Neural crest cell (in vitro differentiated cells): Measurements from ENCODE around the gene PLIN3. TPM values are rescaled to one million over a fixed set of nuclear protein-coding genes. Genes with fewer than 3 reads are reported as not detected.

Source experiments
- DNase-seq: peaks from one replicate; pipeline ENCODE4 v3.0.0; 2021; ENCODE audit warnings: low read depth, mixed read lengths, low spot score
- H3K27ac Mint-ChIP-seq: one replicate; pipeline ENCODE4 v1.8.0; 2021; ENCODE audit warnings: mild to moderate bottlenecking, mixed read lengths; ENCODE audit not compliant: unreplicated experiment
- H3K27me3 Mint-ChIP-seq: 2 replicates; pipeline ENCODE4 v1.8.0; 2021; ENCODE audit warnings: low read depth, mild to moderate bottlenecking, mixed read lengths
- H3K36me3 Mint-ChIP-seq: 2 replicates; pipeline ENCODE4 v1.8.0; 2021; ENCODE audit warnings: low read depth, mild to moderate bottlenecking, mixed read lengths
- H3K4me1 Mint-ChIP-seq: 2 replicates; pipeline ENCODE4 v1.8.0; 2021; ENCODE audit warnings: mixed read lengths
- H3K4me3 Mint-ChIP-seq: one replicate; pipeline ENCODE4 v1.8.0; 2021; ENCODE audit warnings: mild to moderate bottlenecking, mixed read lengths
- H3K9me3 Mint-ChIP-seq: 2 replicates; pipeline ENCODE4 v1.8.0; 2021; ENCODE audit warnings: mixed read lengths
- CTCF ChIP-seq: fragments of 200-600 bp; sonication (generic); conservative IDR thresholded peaks from 2 replicates; pipeline ENCODE4 v1.5.0; 2021; ENCODE audit warnings: antibody characterized with exemption, mild to moderate bottlenecking
- long read RNA-seq: library from polyadenylated mRNA; unstranded; transcript quantifications from one replicate; pipeline ENCODE4 v2.0.0, GENCODE V29; 2020
- total RNA-seq: library from RNA; stranded (reverse); gene quantifications from 2 replicates; pipeline ENCODE4 v1.2.1, GENCODE V29; 2021

The PLIN3 gene, protein sequence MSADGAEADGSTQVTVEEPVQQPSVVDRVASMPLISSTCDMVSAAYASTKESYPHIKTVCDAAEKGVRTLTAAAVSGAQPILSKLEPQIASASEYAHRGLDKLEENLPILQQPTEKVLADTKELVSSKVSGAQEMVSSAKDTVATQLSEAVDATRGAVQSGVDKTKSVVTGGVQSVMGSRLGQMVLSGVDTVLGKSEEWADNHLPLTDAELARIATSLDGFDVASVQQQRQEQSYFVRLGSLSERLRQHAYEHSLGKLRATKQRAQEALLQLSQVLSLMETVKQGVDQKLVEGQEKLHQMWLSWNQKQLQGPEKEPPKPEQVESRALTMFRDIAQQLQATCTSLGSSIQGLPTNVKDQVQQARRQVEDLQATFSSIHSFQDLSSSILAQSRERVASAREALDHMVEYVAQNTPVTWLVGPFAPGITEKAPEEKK
- total RNA-seq: 40.3 and 42.4 TPM in 2 replicates
- long read RNA-seq, transcript PLIN3-201 (8 exons, 2,333 nt): major isoform, 66 of 78 reads
- long read RNA-seq, partial matches to known transcripts: 8 of 78 reads
- long read RNA-seq, other reads (novel, unspliced or antisense): 2 of 78 reads

GRCh38 chr19:4867534-4868285 lies at the start of gene PLIN3:
Gene PLIN3 (minus strand): TSS chr19:4867667. CDS start chr19:4861394, 6,273 bp downstream.
- TF ChIP-seq CTCF: no peak
- Mint-ChIP-seq H3K4me3 (peak within 1 kb of the TSS; percentile 89), H3K36me3 (no peaks in the 10 kb centered on the region), H3K27me3 (peaks cover 3% of the 10 kb centered on the region), H3K4me1 (peaks cover 7% of the 10 kb centered on the region), H3K27ac (no peak within 1 kb of the TSS), H3K9me3 (no peaks in the 10 kb centered on the region)
- peak; percentile 96 for DNase-seq

DNA sequence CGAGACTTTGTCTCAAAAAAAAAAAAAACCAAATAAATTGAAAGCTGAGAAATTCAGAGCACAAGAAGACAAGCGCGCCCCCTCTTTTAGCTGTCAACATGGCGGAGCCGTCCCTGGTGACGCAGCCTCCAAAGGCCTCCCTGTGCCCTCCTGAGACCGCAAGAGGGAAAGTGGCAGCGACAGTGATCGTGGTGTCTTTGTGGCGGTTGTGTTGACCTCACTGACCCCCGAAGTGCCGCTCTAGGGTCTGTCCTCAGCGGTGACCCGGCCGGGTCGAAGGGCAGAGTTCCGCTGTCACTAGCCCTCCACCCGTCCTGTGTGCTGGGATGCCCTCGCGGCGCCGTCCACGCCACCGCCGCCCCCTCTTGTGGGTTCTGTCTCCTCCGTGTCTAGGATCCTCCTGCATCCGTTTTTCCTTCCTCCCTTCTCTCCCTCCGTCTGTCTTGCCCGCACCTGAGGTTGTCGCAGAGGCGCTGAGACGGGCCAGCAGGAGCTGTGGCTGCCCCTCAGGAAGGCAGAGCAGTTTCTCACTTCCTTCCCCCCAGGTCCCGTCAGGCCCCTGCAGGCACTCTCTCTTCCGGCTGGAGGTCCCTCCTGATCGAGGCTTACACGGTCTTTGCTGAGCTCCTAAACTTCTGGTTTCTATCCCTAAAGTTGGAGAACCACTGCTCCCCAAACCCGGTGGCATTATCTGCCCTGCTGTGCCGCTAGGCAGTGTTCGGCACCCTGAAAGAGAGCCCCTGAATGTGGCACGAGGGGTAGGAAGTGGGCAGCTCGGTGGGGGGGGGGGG lies 49.0 kb upstream of the PLIN3 start:
- DNase-seq: no peak
- peak overlapping the region; percentile 92 for H3K27ac Mint-ChIP-seq
- no peaks in the 10 kb centered on the region for H3K27me3 Mint-ChIP-seq
- H3K36me3 Mint-ChIP-seq: peaks cover 20% of the 10 kb centered on the region
- H3K4me3 Mint-ChIP-seq: peak overlapping the region; percentile 70
- TF ChIP-seq CTCF: no peak
- H3K4me1 Mint-ChIP-seq: peaks cover 37% of the 10 kb centered on the region
- no peaks in the 10 kb centered on the region for H3K9me3 Mint-ChIP-seq

- peaks cover 16% of the 10 kb centered on the region for H3K36me3 Mint-ChIP-seq
- peak overlapping the region; percentile 65 for H3K4me3 Mint-ChIP-seq
- no peaks in the 10 kb centered on the region for H3K9me3 Mint-ChIP-seq
Measured at GRCh38 chr19:4914736-4915501, 47.5 kb upstream of the PLIN3 start.

GRCh38 chr19:4913996-4914735 lies 46.7 kb upstream of the PLIN3 start:
- no peak for TF ChIP-seq CTCF
- no peak overlapping the region for H3K27ac Mint-ChIP-seq
- H3K4me1 Mint-ChIP-seq: peaks cover 49% of the 10 kb centered on the region
- H3K36me3 Mint-ChIP-seq: peaks cover 16% of the 10 kb centered on the region
- H3K9me3 Mint-ChIP-seq: no peaks in the 10 kb centered on the region
- H3K27me3 Mint-ChIP-seq: no peaks in the 10 kb centered on the region
- peak overlapping the region; percentile 65 for H3K4me3 Mint-ChIP-seq
- DNase-seq: no peak

More at GRCh38 chr19:4914736-4915501, 47.5 kb upstream of the PLIN3 start:
- H3K27ac Mint-ChIP-seq: no peak overlapping the region
- TF ChIP-seq CTCF: no peak
- no peaks in the 10 kb centered on the region for H3K27me3 Mint-ChIP-seq
- peaks cover 49% of the 10 kb centered on the region for H3K4me1 Mint-ChIP-seq
- no peak for DNase-seq
